Fibroblast of lung (primary cell): ENCODE data around the gene SHLD2. TPM values are rescaled to one million over a fixed set of nuclear protein-coding genes. Genes with fewer than 3 reads are reported as not detected.
"Not testable (repeated sequence)": the region's sequence is repeated elsewhere in the genome, so short reads cannot be mapped to it uniquely, and the experiment has no call there.

Experiments
- DNase-seq, 2 donors: peaks; one replicate each; pipeline versions ENCODE4 v3.0.0 to v3.0.0-alpha.2; 2010; ENCODE audit warnings: low read depth in 2 of 2
- H2AFZ ChIP-seq: 2 replicates; pipeline ENCODE4 v1.5.1; 2012; ENCODE audit warnings: low read length, control low read depth, inconsistent platforms
- H3K27ac ChIP-seq: 2 replicates; pipeline ENCODE4 v1.5.1; 2011; ENCODE audit warnings: low read length, control low read depth; ENCODE audit not compliant: insufficient read depth
- H3K27me3 ChIP-seq: 2 replicates; pipeline ENCODE4 v1.5.1; 2011; ENCODE audit warnings: mild to moderate bottlenecking, low read length; ENCODE audit not compliant: control insufficient read depth, insufficient read depth
- H3K36me3 ChIP-seq: 2 replicates; pipeline ENCODE4 v1.5.1; 2011; ENCODE audit warnings: low read length; ENCODE audit not compliant: control insufficient read depth, insufficient read depth
- H3K4me1 ChIP-seq: 2 replicates; pipeline ENCODE4 v1.5.1; 2011; ENCODE audit warnings: low read length; ENCODE audit not compliant: control insufficient read depth, insufficient read depth; ENCODE audit errors: extremely low read depth
- H3K4me2 ChIP-seq: 2 replicates; pipeline ENCODE4 v1.5.1; 2011; ENCODE audit warnings: low read length, control low read depth; ENCODE audit not compliant: insufficient read depth; ENCODE audit errors: extremely low read depth
- H3K4me3 ChIP-seq, 4 experiments: fragments of 200-600 bp in 1 of 4; sonication (generic) in 1 of 4; replicated peaks in 1 of 4; 2 replicates each; pipeline ENCODE4 v1.5.1; 2011 to 2016; ENCODE audit warnings: low read length in 4 of 4, low read depth in 3 of 4, mild to moderate bottlenecking in 3 of 4, control low read depth in 2 of 4, inconsistent platforms in 1 of 4, mixed read lengths in 1 of 4; ENCODE audit not compliant: insufficient read depth in 1 of 4; ENCODE audit errors: control extremely low read depth in 1 of 4
- H3K79me2 ChIP-seq: 2 replicates; pipeline ENCODE4 v1.5.1; 2012; ENCODE audit warnings: mild to moderate bottlenecking, low read length, inconsistent platforms; ENCODE audit not compliant: control insufficient read depth, insufficient read depth
- H3K9ac ChIP-seq: 2 replicates; pipeline ENCODE4 v1.5.1; 2011; ENCODE audit warnings: mild to moderate bottlenecking, low read length, control low read depth; ENCODE audit not compliant: insufficient read depth
- H3K9me3 ChIP-seq: 2 replicates; pipeline ENCODE4 v1.5.1; 2012; ENCODE audit warnings: low read depth, low read length; ENCODE audit not compliant: control insufficient read depth, insufficient read depth
- H4K20me1 ChIP-seq: 2 replicates; pipeline ENCODE4 v1.5.1; 2011; ENCODE audit warnings: low read length; ENCODE audit not compliant: control insufficient read depth, insufficient read depth; ENCODE audit errors: extremely low read depth
- CTCF ChIP-seq, 2 donors: IDR thresholded peaks in 1 of 2; conservative IDR thresholded peaks in 1 of 2; 1 replicate in 1 of 2; 2 replicates in 1 of 2; pipeline ENCODE4 v1.5.1; 2011 to 2012; ENCODE audit warnings: low read length in 2 of 2, control low read depth in 1 of 2, inconsistent platforms in 1 of 2, low read depth in 1 of 2, mild to moderate bottlenecking in 1 of 2
- EZH2 ChIP-seq: IDR thresholded peaks from 2 replicates; pipeline ENCODE4 v1.5.1; 2012; ENCODE audit warnings: low read length, control low read depth, mild to moderate bottlenecking; ENCODE audit errors: missing control alignments
- polyA plus RNA-seq, 2 donors: library from polyadenylated mRNA; depleted of rRNA in 1 of 2; stranded (reverse) in 1 of 2; unstranded in 1 of 2; fragments of >200 nt; gene quantifications; 2 replicates each; pipeline ENCODE4 v1.2.1, GENCODE V29; 2011 to 2012; ENCODE audit warnings: missing spikeins in 1 of 2
- total RNA-seq: library from RNA; depleted of rRNA; stranded (reverse); fragments of >200 nt; gene quantifications from 2 replicates; pipeline ENCODE4 v1.2.1, GENCODE V29; 2014

Gene SHLD2
- total and polyA plus RNA-seq, 2 donors (not counting 1 experiment from before 2014, with no cell fraction given) = 21.6 to 26.3 TPM

- H4K20me1 ChIP-seq = no peaks in the 10 kb centered on the region
- DNase-seq = peak; percentile 37 to 43
- peak overlapping the region; percentile 83 for H3K27ac ChIP-seq
- no peak for TF ChIP-seq EZH2
- no peak for TF ChIP-seq CTCF (conservative IDR thresholded peaks at IDR 0.05 in 1 of 2, IDR thresholded peaks at IDR 0.05 in 1 of 2; ENCODE audit: low read depth in 1 of 2, low read length in 2 of 2)
- H3K9me3 ChIP-seq = no peaks in the 10 kb centered on the region
- peak overlapping the region; percentile 85 for H3K4me2 ChIP-seq
- H2AFZ ChIP-seq = no peak overlapping the region
- no peaks in the 10 kb centered on the region for H3K36me3 ChIP-seq
- H3K79me2 ChIP-seq = peaks cover 80% of the 10 kb centered on the region
- H3K27me3 ChIP-seq = no peaks in the 10 kb centered on the region
- peak overlapping the region; percentile 93 for H3K9ac ChIP-seq
- peak overlapping the region; percentile 54 to 98 (median 81) for H3K4me3 ChIP-seq
- peaks cover 2% of the 10 kb centered on the region for H3K4me1 ChIP-seq
Measured at GRCh38 chr10:87093632-87094372, 1.2 kb upstream of the SHLD2 start.

- no peak for TF ChIP-seq CTCF (conservative IDR thresholded peaks at IDR 0.05 in 1 of 2, IDR thresholded peaks at IDR 0.05 in 1 of 2; ENCODE audit: low read depth in 1 of 2, low read length in 2 of 2)
- TF ChIP-seq EZH2 = no peak
- Histone ChIP-seq H2AFZ (peak overlapping the region; percentile 78), H3K36me3 (no peaks in the 10 kb centered on the region), H3K27me3 (no peaks in the 10 kb centered on the region), H4K20me1 (no peaks in the 10 kb centered on the region), H3K4me2 (peak overlapping the region; percentile 79), H3K9ac (peak overlapping the region; percentile 83), H3K4me3 (peak overlapping the region; percentile 74 to 85 (median 81)), H3K9me3 (no peaks in the 10 kb centered on the region), H3K27ac (peak overlapping the region; percentile 94), H3K79me2 (peaks cover 65% of the 10 kb centered on the region), H3K4me1 (peaks cover 2% of the 10 kb centered on the region)
- DNase-seq = peak; percentile 86 to 89
Measured at GRCh38 chr10:87095236-87095945, 385 bp downstream of the SHLD2 start.

GRCh38 chr10:87101996-87102395 is 7.0 kb downstream of the SHLD2 start:
- H3K4me2 ChIP-seq = no peak overlapping the region
- H3K4me3 ChIP-seq = no peak overlapping the region
- H2AFZ ChIP-seq = no peak overlapping the region
- no peaks in the 10 kb centered on the region for H3K9me3 ChIP-seq
- no peaks in the 10 kb centered on the region for H3K4me1 ChIP-seq
- TF ChIP-seq EZH2 (no peak), CTCF (conservative IDR thresholded peaks at IDR 0.05 in 1 of 2, IDR thresholded peaks at IDR 0.05 in 1 of 2; ENCODE audit: low read depth in 1 of 2, low read length in 2 of 2) (no peak)
- H3K36me3 ChIP-seq = peaks cover 2% of the 10 kb centered on the region
- DNase-seq = no peak
- H3K79me2 ChIP-seq = peaks cover 12% of the 10 kb centered on the region
- H3K9ac ChIP-seq = no peak overlapping the region
- H3K27ac ChIP-seq = no peak overlapping the region
- H3K27me3 ChIP-seq = no peaks in the 10 kb centered on the region
- no peaks in the 10 kb centered on the region for H4K20me1 ChIP-seq

- not testable (repeated sequence) for H4K20me1 ChIP-seq, H3K27me3 ChIP-seq, H3K9me3 ChIP-seq, H3K79me2 ChIP-seq, H3K4me3 ChIP-seq, H3K4me1 ChIP-seq, H2AFZ ChIP-seq, H3K27ac ChIP-seq, H3K36me3 ChIP-seq, DNase-seq, H3K9ac ChIP-seq, H3K4me2 ChIP-seq
Measured at GRCh38 chr10:87104727-87105126, 9.7 kb downstream of the SHLD2 start.
